Fibroblast of villous mesenchyme (primary cell): Measurements from ENCODE around the gene GPR18. TPM values are rescaled to one million over a fixed set of nuclear protein-coding genes. Genes with fewer than 3 reads are reported as not detected.

Experiments used
- DNase-seq: peaks from one replicate; pipeline ENCODE4 v3.0.0-alpha.2; 2010; ENCODE audit warnings: low read depth
- H3K4me3 ChIP-seq: 2 replicates; pipeline ENCODE4 v1.5.1; 2011; ENCODE audit warnings: low read depth, mild to moderate bottlenecking, low read length
- total RNA-seq: library from RNA; depleted of rRNA; stranded (reverse); fragments of >200 nt; gene quantifications from 2 replicates; pipeline ENCODE4 v1.2.3, GENCODE V29; 2012
- TF ChIP-seq, protein P1 (sequence below): IDR thresholded peaks from 2 replicates; pipeline ENCODE4 v1.5.1; 2012; ENCODE audit warnings: low read depth, mild to moderate bottlenecking, low read length; ENCODE audit not compliant: insufficient read depth

The GPR18 gene
- total RNA-seq, 1 donor: not detected

DNA sequence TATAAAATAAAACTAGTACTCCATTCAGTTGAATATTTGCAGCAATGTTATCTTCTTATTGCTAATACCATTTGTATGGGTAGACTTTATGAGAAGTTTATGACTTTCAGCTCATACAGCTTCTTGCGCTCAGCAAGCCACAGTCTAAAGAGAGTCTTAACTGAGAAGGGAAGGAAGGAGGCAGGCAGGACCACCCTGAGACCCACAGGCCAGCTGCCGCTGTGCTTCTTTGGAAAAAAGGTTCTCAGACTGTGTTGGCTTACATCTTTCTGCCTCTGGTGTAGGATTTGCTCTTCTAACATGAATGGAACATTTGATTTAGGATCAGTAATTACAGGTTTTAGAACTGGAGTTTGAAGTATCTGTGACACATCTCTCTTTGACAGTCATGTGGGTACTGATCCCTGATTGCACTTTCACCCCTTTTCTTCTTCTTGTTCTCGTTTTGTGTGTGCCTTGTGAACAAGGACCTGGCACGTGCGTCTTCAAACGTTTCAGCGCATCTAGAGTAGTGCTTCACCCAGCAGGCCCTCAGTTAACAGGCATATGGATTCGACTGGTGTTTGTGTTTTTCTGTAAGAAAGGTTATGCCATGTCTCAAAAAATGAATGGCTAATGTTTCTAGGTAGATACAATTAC lies 7.1 kb upstream of the GPR18 start:
- no peak for DNase-seq
- TF ChIP-seq, protein P1, sequence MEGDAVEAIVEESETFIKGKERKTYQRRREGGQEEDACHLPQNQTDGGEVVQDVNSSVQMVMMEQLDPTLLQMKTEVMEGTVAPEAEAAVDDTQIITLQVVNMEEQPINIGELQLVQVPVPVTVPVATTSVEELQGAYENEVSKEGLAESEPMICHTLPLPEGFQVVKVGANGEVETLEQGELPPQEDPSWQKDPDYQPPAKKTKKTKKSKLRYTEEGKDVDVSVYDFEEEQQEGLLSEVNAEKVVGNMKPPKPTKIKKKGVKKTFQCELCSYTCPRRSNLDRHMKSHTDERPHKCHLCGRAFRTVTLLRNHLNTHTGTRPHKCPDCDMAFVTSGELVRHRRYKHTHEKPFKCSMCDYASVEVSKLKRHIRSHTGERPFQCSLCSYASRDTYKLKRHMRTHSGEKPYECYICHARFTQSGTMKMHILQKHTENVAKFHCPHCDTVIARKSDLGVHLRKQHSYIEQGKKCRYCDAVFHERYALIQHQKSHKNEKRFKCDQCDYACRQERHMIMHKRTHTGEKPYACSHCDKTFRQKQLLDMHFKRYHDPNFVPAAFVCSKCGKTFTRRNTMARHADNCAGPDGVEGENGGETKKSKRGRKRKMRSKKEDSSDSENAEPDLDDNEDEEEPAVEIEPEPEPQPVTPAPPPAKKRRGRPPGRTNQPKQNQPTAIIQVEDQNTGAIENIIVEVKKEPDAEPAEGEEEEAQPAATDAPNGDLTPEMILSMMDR: no peak
- H3K4me3 ChIP-seq: no peak overlapping the region

DNA sequence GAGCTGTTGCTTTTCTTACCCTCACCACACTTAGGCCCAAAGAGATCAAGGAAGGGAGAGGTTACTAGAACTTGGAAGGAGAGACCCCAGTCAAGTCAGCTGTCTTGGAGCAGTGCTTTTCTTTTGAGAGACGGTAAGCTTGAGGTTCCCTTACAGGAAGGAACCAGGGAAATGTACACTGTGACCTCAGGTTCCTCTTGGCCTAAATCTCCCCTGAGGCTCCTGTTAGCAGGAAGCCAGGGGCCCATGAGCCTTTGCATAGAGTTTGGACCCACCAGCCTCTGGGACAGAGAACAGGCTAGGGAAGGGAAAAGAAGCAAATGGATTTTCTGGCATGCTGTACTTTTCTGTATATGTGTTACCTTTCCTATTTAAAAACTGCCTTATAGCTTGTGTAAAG lies 5.9 kb upstream of the GPR18 start:
- H3K4me3 ChIP-seq: no peak overlapping the region
- TF ChIP-seq, protein P1: no peak
- no peak for DNase-seq

DNA sequence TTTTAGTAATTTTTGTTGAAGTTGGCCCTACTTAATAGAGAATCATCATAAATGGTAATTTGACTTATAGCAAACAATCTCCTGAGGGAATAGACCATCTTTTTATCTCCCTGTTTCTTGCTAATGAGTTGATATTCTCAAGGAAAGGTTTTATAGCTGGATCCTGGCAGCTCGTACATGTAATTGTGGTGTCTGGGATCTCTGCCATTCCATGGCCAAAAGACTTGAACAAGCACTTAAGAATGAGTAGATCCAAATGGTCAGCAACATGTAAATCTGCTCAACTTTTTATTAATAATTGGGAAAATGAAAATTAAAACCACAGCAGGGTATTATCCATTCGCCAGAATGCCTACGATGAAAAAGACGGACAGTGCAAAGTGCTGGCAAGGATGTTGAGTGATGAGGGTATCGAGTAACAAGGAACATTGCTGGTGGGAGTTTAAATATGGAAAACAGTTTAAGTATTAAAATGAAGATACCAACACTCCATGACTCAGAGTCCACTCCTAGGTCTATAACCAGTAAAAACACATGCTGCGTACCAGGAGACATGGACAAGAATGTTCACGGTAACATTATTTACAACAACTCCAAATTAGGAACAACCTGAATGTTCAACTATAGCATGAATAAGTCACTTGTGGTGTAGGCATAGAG lies 5.1 kb upstream of the GPR18 start:
- no peak for DNase-seq
- TF ChIP-seq, protein P1: no peak
- no peak overlapping the region for H3K4me3 ChIP-seq

DNA sequence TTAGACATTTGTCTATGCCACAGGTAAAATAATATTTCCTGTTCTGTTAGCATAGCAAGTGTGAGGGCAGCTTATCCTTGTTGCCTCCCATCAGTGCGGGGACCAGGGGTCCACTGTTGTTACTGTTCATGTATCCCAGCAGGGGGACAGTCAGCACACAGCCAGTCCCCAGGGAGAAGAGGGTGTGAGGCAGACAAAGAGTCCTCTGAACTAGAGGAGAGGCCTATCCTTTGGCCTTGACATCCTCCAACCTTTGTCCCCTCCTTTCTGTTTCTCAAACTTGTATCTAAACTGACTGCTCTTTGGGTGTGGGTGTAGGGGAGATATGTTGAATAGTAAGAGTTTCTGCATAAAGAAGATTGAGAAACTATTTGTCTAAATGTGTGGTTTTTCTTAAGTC lies 2.9 kb upstream of the GPR18 start:
- DNase-seq: no peak
- no peak overlapping the region for H3K4me3 ChIP-seq
- TF ChIP-seq, protein P1: no peak

DNA sequence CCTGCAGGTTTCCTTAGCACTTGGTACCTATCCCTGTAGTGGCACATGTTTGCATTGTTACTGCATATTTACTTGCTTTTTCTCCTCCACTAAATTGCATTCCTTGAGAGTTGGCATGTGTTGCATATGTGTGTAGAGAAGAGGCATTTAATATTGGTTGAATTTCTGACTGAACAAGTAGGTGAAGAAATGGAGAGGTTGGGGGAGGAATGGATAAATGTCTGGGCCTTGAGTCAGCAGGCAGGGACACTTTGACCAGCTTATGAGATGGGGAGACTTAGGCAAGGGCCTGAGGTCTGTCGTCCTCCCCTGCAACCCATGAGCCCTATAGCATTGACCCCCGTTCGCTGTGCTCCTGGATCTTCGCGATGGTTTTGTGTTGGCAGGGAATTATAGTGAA lies 2.0 kb upstream of the GPR18 start:
- TF ChIP-seq, protein P1: no peak
- no peak overlapping the region for H3K4me3 ChIP-seq
- no peak for DNase-seq

DNA sequence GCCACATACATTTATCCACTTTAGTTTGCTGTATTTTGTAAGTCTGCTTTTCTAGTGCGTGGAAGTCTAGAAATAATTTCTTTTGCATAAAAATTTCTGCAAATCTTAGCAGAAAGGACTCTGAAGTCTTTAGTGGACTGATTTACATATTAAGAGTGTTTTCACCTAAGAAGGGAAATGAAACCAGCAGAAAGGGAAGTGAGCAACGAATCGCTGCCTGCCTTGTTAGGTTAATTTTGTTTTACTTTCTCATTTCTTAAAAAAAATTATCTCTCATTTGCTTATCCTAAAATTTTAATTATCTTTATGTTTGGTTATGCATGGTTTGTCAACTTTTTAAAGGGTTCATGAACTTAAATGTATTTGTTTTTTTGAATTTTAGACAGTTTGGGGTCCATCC lies 767 bp upstream of the GPR18 start:
- TF ChIP-seq, protein P1: no peak
- DNase-seq: no peak
- no peak overlapping the region for H3K4me3 ChIP-seq

DNA sequence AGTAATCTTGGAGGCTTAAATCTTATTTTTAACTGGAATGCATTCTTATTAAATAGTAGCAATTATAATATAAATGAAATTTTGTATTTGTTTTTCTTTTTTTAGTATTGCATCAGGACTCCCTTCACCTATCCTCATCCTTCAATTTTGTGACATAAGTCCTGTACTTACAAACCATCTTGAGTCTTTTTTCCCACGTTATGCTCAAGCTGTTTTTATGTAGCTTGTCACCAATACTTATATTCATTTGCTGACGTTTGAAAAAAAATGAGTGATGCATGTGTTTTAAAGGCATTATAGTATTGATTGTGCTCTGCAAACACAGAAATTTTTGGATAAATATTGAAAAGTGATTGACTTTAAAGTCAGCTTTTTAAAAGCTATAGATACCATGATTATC lies 888 bp downstream of the GPR18 start:
- TF ChIP-seq, protein P1: no peak
- DNase-seq: no peak
- no peak overlapping the region for H3K4me3 ChIP-seq
